ENCODE results near the gene MPHOSPH9. TPM values are rescaled to one million over a fixed set of nuclear protein-coding genes. Genes with fewer than 3 reads are reported as not detected.

Gene MPHOSPH9
- polyA plus RNA-seq, 3 donors, result 27.3 to 30.5 (median 30.3) TPM

GRCh38 chr12:123151457-123152454 lies 81.2 kb downstream of the MPHOSPH9 start:
- no peak for DNase-seq (ENCODE audit: low read depth in 3 of 3, low spot score in 2 of 3)

GRCh38 chr12:123150744-123151456 lies 82.0 kb downstream of the MPHOSPH9 start, which contains the start of gene PITPNM2:
TSS of gene PITPNM2 (minus strand) at chr12:123151090. CDS start at chr12:123034590, 116,500 bp downstream.
- DNase-seq (ENCODE audit: low read depth in 3 of 3, low spot score in 2 of 3), result no peak

GRCh38 chr12:123150275-123150743 lies 82.6 kb downstream of the MPHOSPH9 start:
- DNase-seq (ENCODE audit: low read depth in 3 of 3, low spot score in 2 of 3), result no peak

DNA sequence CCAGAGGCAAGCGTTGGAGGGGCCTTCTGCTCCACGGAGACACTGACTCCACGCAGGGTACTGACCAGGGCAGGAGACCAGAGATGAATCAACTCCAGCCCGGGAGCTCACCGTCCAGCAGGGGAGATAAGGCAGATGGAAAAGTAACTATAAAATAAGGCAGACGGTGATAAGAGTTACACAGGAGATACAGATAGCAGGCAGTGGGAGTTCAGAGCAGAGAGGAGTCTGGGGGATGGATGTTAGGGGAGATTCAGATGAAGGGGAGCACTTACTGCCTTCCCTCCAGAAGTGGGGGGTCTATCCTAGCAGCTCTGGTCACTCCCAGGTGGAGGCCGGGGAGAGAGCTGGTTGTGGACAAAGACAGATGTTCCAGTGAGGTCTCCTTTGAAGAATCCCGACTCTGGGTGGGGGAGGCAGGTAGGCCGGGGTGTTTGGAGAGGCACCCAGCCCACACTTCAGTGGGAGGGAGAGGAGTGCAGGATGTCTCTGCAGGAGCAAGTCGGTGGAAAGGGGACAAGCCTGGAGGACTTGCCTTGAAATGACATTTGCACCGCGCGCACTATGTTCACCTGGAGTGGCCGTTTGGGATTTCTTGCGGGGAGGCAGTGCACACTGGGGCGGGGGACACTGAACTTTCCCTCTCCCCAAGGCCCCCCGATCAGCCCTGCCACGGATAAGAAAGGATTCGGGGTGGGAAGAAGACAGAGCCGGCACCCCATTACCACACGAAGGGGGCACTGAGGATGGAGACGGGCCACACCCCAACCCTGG lies 83.3 kb downstream of the MPHOSPH9 start:
- DNase-seq (ENCODE audit: low read depth in 3 of 3, low spot score in 2 of 3), result no peak

DNA sequence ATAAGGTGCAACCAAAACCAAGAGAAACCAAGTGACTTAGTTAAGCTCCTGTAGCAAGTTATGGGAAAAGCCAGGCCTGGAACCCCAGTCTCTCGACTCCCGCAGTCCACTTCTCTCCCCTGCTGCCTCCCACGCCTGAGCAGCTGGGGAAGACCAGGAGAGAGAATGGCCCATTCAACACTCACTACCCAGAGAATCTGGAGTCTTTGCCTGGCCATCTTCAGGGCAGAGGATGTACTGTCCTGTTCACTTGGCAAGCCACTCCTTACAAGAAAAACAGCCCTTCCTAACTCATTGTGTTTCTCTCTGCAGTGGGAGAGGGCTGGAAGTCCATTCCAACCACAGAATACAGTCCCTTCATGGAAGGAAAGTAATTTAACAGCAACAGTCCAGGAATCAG lies 83.9 kb downstream of the MPHOSPH9 start:
- DNase-seq (ENCODE audit: low read depth in 3 of 3, low spot score in 2 of 3), result no peak

DNA sequence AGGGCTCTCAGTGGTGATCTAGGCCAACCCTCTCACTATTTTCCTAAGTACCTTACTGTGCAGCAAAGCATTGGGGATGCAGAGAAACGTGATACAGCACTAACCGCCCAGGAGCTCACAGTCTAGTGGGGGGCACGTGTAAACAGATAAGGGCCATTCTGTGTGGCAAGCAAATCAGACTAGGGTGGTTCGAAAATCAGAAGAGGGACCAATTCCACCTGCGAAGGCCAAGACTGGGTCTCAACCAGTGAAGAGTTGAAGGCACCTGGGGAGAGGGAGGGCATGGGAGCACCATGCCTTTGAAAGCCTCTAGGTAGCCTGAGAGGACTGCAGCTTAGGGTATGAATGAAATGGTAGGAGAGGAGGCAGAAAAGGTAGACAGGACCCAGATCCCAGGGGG lies 84.3 kb downstream of the MPHOSPH9 start:
- no peak for DNase-seq (ENCODE audit: low read depth in 3 of 3, low spot score in 2 of 3)

- DNase-seq (ENCODE audit: low read depth in 3 of 3, low spot score in 2 of 3), result no peak
These were observed 84.7 kb downstream of the MPHOSPH9 start for GRCh38 chr12:123148223-123148622.

- DNase-seq (ENCODE audit: low read depth in 3 of 3, low spot score in 2 of 3), result no peak
These were observed 87.7 kb downstream of the MPHOSPH9 start for GRCh38 chr12:123145211-123145610.

GRCh38 chr12:123143736-123144461 lies 89.0 kb downstream of the MPHOSPH9 start:
- DNase-seq (ENCODE audit: low read depth in 3 of 3, low spot score in 2 of 3), result no peak

- no peak for DNase-seq (ENCODE audit: low read depth in 3 of 3, low spot score in 2 of 3)
These were observed 89.8 kb downstream of the MPHOSPH9 start for GRCh38 chr12:123142921-123143735.

- DNase-seq (ENCODE audit: low read depth in 3 of 3, low spot score in 2 of 3), result no peak
These were observed 90.5 kb downstream of the MPHOSPH9 start for GRCh38 chr12:123142518-123142840.

- DNase-seq (ENCODE audit: low read depth in 3 of 3, low spot score in 2 of 3), result no peak
These were observed 91.1 kb downstream of the MPHOSPH9 start for GRCh38 chr12:123141615-123142517.

GRCh38 chr12:123140676-123141614 lies 92.0 kb downstream of the MPHOSPH9 start:
- DNase-seq (ENCODE audit: low read depth in 3 of 3, low spot score in 2 of 3), result no peak

GRCh38 chr12:123139926-123140675 lies 92.8 kb downstream of the MPHOSPH9 start:
- DNase-seq (ENCODE audit: low read depth in 3 of 3, low spot score in 2 of 3), result no peak

- DNase-seq (ENCODE audit: low read depth in 3 of 3, low spot score in 2 of 3), result no peak
These were observed 97.3 kb downstream of the MPHOSPH9 start for GRCh38 chr12:123135688-123136087.

DNA sequence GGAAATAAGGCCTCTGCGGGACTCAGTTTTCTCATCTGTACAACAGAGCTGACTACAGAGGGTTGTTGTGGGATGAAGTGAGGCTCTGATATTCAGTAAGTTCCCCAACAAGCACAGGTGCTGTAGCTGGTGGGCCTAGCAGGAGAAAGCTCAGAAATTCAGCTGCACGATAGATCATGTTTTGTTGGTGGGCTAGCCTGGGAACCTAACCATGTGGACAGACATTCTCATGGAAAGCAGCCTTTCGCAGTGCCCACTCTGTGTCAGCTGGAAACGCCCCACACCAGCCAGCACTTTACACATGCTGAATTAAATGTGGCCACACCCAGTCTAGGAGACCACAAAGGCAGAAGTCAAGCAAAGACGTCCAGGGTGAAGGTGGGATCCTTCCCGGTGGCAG lies 98.1 kb downstream of the MPHOSPH9 start:
- DNase-seq (ENCODE audit: low read depth in 3 of 3, low spot score in 2 of 3), result no peak

All from right renal cortex interstitium (tissue), 3 donors.